GM19463 (cell line): ENCODE measurements around the gene HDX.
"Not testable (repeated sequence)": the region's sequence is repeated elsewhere in the genome, so short reads cannot be mapped to it uniquely, and the experiment has no call there.

Experiments
- ATAC-seq: cut with Tn5 transposase; IDR thresholded peaks from one replicate; pipeline ENCODE4 v1.9.1; 2021; ENCODE audit warnings: mild to moderate bottlenecking, moderate library complexity; ENCODE audit not compliant: unreplicated experiment

The HDX gene

DNA sequence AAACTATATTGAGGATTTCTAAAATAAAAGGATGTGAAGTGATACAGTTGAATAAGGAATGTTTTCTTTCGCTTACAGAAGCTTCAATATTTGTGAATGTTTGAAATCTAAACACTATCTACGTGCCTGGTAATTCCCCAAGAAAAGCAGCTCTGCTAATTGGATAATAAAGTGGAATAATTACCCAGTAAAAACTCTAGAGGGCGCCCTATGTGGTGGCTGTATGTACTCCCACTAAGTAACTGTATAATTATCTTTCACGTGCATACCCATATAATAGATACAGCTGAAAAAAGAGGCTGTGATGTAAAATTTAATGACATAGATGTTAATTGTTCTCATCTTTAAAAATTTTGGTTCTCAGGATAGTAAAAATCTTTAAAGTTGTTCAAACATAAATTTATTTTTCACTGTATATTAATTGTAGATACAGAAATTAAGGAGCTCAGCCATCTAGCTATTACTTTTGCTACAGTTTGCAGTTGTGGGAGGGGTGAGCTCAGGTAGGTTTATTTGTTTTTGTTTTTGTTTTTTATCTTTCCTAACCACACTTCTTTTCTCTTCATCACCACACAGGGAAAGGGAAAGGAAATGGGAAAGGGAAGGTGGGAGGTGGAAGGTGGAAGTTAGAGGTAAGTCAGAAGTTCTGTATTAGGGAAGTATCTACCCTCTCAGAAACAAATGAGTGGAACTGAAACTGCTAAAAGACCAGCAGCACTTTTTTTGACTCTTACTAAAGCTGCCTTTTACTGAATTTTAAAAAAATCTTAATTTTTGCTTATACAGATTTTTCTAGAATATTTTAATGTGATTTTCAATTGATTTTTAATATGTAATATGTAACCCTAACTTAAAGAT lies 162.5 kb downstream of the HDX start:
- peak; percentile 73 for ATAC-seq

DNA sequence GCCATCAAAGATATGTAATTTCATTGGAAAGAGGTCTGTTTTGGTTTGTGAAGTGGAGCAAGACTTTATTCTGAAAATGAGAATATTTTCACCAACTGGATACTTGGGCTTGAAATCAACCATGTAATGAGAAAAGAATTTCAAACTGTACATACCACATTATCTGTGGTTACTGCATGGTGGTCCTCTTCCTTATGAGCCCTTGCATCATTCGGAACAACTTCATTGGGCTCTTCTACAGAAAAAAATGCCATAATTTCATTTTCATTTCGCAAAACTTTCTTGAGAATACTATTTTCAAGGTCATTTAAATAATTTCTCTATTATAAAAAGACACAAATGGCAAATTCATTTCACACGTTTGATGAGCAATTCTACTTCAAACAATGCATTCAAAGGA lies 165.6 kb downstream of the HDX start:
- ATAC-seq: no peak

DNA sequence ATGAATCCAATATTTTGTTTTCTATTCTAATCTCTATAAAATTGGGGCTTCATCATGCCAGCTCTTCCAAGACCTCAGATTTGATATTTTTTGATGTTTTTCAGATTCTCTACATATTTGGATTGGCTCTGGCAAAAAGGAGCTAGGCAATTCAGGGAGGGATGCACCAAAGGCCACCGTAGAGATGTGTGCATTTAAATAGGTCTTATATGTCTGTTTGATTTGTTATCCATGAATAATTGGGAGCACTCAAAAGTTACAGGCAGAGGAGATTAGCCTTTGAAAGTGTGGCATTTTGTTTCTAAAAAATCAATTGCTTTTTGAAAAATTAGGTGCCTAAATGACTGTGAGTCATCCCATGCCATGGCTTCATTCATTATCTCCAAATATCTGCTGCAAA lies 167.1 kb downstream of the HDX start:
- ATAC-seq: no peak

DNA sequence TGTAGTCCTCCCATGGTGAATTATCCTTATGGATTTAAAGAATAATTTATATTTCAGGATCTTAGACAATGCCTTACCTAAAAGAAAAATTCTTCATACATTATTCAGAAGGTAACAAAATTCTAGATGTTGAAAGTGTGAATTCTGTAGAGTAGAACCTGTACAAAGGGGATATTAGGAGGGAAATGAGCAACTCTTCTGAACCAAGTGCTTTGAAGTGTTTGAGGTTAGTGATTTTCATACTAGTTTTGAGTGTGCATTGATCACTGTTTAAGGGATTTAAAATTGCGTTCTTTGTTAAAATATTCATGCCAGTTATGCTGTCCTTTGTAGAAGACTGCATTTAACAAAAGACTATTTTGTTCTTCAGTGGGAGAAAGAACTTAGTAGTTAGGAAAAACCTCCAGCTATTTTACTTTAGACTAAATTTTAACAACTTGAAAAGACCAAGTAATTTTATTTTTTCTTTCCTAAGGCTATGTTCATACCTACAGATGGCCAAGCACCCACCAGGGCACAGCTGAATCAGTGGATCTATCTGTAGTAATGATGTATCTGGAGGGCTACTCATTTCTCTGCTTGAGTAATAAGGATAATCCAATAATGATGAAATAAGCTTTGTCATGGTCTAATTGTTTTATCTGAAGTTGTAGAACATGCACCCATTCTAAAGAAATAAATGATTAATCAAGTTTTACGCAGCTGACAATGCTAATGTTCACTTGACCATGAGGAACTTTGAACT lies 180.0 kb downstream of the HDX start:
- ATAC-seq: peak; percentile 69

DNA sequence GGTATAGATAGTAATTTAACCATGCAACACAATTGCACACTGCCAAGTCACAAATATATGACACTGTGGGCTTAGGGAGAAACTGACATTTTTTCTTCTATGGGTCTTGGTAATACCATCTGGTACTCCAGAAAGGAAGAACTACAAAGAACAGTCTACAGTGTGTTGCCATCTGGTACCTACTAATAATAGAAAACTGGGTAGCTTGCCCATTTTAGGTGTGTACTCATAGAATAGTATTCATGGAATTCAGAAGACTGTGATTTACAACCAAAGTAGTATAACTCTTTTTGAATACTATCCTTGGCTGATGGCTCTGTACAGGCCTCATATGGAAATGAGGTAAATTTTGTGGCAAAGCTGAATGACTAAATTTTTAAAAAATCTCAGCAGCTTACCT lies 181.6 kb downstream of the HDX start:
- ATAC-seq: no peak

DNA sequence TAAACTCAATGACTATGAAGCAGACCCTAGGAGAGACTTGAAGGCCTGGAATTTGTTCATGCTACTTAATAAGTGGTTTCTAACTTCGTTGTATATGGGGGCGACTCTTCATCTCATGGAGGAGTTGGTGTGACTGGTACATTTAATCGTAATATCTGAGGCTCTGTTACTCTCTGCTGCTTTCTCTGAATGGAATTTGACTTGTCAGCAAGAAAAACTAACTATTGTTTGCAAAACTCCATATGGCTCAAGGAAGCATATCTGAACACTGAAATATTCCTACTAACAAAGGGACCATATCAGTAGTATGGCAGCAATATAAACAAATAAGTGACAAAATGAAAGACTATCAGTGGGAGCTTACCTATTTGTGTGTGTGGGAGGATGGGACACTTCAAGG lies 182.2 kb downstream of the HDX start:
- no peak for ATAC-seq

DNA sequence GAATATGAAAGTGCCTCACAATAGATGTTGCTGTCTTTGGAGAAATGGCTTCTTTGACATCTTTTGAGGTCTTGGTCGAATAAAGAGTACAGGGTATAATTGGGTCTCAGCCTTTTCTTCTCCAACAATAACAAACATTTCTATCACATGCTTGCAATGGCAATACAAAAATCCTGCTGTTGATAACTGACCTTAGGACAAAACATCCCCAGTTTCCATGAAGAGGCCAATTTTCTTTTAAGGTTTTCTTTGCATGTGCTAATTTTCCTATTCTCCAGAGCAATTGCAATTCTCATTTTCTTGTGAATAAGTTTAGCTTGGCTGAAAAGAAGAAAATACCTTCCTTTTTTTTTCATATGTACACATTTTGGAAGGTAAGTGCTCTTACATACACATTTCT lies 183.6 kb downstream of the HDX start:
- ATAC-seq: no peak

DNA sequence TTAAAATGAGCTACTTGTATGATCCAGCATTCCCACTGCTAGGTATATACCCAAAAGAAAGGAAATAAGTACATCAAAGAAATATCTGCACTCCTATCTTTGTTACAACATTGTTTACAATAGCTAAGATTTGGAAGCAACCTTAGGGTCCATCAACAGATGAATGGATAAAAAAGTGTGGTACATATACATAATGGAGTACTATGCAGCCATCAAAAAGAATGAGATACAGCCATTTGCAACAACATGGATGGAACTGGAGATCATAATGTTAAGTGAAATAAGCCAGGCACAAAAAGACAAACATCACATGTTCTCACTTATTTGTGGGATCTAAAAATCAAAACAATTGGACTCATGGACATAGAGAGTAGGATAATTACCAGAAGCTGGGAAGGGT lies 186.3 kb downstream of the HDX start:
- ATAC-seq: not testable (repeated sequence)
